GM19468 (cell line): ENCODE measurements around the gene ADGRG1.

ENCODE experiments used
- ATAC-seq: cut with Tn5 transposase; IDR thresholded peaks from one replicate; pipeline ENCODE4 v1.9.1; 2021; ENCODE audit warnings: mild to moderate bottlenecking, moderate library complexity, moderate number of reproducible peaks; ENCODE audit not compliant: unreplicated experiment; ENCODE audit errors: extremely low read depth

The ADGRG1 gene

DNA sequence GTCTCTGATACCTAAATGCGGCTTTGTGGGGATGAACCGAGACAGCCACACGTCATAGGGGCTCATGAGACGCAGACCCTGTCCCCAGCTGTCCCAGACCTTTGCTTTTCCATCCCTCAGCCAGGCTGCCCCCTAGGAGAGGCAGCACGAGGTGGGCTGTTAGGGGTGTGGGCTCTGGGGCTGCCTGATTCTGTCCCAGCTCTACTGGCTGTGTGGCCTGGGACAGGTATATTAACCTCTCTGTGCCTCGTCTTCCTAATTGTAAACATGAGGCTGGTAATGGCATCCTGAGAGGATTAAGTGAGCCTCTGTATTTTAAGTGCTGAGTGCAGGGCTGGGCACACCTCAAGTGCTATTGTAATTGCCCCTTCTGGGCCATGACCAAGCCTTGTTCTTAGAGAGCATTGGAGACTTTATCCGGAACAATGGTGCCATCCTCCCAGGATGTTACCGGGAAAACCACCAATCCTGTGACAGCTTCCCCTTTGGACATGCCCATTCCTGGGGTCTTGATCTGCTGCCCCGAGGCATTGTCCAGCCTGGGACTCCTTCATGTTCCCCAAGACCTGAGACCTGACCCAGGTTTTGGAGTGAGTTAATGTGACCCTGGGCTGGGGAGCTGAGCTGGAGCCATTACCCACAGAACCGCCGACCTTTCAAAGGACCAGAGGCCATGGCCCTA, 5.1 kb downstream of the ADGRG1 start:
- ATAC-seq = no peak

DNA sequence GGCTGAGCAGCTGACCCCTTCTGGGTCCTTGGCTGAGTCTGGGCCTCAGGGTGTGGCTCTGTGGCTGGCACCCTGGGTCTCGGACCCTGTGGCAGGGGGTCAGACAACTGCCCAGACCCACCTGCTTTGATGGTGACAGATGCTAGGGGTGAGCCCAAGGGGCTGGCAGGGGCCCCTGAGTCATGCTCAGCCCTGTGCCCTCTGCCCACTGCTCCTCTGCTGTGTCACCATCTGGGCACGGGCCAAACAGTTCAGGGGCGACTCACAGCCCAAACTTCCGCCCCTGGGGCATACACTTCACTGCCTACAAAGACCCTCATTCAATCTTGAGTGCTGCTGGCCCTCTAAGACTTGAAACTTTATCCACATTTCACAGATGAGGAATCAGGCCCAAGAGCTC, 5.7 kb downstream of the ADGRG1 start:
- no peak for ATAC-seq

GRCh38 chr16:57635266-57636097, 7.1 kb downstream of the ADGRG1 start:
- ATAC-seq = no peak

DNA sequence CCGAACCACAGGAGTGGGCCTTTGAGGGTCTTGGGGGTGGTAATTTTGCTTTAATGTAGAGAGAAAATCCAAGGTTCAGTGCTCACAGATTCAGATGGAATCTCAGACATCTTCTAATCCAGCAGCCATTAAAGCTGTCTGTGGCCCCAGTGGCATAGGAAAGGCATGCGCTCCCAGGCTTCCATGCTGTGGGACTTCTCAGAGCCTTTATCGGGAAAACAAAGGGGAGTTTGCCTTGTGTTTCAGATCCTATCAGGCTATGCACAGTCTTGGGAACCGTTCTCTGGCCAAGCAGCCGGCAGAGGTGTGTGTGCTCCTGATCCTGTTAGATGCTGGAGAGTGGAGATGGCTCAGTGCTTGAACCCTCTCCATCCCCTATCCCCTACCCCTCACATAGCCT, 7.8 kb downstream of the ADGRG1 start:
- no peak for ATAC-seq

DNA sequence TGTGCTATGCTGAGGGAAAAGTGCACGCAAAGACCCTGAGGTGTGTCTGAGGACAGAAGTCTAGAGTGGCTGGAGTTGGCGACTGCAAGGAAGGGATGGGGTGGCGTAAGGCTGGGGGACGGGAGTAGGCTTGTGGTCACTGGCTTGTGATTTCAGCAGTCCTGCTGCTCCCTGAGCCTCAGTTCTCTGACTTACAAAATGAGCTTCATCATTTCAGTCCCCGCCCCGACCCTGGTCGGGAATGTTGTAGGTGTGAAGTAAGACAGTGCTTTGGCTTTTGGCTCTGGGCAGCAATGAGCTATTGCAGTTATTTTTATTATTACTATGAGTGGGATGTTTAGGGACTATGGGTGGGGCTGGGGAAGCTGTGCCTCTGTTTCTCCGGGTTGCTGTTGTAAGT, 8.6 kb downstream of the ADGRG1 start:
- no peak for ATAC-seq

GRCh38 chr16:57637424-57637823, 9.0 kb downstream of the ADGRG1 start:
- no peak for ATAC-seq

GRCh38 chr16:57637965-57638364, 9.5 kb downstream of the ADGRG1 start:
- no peak for ATAC-seq

GRCh38 chr16:57638381-57638780, 10.0 kb downstream of the ADGRG1 start:
- ATAC-seq = no peak

DNA sequence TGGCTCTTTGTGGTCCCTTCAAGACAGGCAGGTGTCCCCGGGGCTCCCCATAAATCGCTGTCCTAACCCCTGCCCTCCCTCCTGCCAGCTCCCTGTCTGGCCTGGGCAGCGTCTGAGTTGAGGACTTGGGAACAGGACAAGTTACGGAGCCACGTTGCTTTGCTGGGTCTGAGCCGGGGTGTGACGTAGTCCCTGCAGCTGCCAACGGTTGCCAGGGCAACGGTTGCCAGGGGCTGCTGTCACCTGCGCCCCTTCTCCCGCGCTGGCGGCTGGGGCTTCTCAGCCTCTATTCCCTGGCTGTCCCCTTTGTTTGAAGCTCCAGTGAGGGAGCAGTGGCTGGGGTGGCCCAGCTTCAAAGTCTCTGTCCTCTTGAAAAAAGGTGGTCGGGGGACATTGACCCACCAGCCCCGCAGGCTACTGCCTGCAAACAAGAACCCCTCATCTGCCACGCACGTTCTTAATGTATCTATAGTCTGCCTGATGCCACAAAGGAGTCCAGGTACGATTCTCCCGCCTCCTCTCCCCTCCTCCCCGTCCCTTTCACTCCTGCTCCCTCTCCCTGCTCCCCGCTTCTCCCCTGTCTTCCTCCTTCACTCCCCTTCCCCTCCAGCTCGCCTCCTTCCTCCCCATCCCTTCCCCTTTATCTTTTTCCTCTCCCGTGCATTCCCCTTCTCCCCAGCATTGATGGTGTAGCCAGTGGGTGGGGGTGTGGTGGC, 10.9 kb downstream of the ADGRG1 start:
- ATAC-seq = no peak

DNA sequence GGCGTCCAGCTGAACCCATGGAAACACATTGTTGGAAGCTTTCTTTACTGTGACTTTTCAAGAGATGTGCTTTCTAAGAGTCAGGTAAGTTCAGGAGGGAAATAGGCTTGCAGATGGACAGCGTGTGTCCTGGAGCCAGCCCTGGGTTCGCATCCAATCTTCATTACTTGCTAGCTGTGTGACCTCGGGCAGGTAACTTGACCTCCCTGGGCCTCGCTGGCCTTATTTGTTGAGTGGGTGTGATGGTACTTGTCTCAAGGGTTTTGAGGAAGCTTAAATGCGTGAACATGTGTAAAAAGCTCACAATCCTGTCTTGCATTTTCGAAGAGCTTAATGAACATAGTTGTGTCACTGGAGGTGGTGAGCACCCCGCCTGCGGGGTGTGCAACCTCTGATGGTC, 11.8 kb downstream of the ADGRG1 start:
- no peak for ATAC-seq

- no peak for ATAC-seq
Observed at GRCh38 chr16:57640612-57641011, 12.2 kb downstream of the ADGRG1 start.

DNA sequence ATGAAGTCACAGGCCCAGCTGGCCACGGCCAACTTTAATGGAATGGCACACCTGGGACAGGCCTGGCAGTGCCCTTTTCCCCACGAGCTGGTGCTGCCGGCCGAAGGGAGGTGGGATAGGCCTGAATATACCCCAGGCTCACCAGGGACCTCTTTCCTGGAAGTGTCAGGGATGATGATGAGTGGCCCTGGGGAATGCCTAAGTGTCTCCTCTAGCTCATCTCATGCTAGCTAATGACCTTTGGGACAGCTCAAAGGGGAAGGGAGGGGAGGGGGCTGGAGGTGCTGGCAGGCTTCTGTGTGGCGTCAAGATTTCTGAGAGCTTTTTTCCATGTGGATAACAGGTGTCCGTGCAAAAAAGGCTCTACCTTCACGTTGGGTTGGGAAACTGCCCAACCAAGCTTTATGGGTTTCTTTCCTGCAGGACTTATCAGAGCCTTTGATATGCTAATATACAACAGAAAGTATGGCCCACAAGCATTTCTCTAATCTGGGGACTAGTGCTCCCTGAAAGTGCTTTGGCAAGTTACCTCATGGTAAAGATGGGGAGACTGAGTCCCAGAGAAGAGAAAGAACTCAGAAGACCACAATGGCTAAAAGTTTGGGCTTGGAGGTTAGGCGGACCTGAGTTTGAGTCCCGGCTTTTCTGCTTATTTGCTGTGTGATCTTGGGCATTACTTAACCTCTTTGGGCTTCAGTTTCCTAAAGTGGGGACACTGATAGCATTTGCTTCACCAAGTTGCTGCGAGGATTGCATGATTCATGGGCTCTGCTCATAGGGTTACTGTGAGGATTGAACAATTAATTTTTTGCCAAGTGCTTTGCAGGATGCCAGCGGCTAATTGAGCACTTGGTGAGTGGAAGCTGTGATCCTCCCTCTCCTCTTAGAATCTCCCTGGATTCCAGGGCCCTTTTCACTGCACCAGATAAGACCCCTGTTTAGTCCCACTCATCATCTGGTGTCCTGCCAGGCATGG, 14.0 kb downstream of the ADGRG1 start:
- ATAC-seq = no peak

DNA sequence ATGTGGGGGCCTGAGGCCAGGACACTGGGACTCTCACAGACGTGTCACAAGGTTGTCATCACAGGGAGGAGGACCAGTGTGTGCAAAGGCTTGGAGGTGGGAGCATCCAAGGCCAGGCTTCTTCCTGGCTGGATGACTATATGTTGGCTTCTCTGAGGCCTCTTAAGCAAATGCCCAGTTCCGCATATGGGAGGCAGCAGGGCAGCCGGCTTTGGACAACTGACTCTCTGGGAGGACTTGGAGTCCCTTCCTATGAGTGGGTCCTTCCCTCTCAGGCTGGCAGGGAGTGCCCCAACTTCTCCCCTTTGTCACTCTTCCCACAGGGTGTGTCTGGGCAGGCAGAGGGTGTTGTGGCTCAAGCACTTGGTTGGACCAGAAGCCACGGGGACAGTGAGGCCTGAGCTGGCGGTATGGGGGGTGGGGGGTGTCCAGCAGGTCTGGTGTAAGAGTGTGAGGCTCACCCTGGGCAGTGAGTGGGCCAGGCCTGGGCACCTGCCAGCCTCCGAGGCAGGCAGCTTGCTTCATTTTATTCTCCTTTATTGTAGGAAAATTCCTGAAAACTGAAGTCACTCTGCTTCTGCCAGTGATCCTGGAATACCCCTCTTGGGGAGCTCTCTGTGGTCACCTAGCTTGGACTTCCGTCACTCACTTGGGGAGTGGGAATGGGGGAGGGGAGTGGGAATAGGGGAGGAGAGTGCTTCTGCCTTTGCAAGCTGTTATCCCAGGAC, 14.9 kb downstream of the ADGRG1 start:
- ATAC-seq = no peak

DNA sequence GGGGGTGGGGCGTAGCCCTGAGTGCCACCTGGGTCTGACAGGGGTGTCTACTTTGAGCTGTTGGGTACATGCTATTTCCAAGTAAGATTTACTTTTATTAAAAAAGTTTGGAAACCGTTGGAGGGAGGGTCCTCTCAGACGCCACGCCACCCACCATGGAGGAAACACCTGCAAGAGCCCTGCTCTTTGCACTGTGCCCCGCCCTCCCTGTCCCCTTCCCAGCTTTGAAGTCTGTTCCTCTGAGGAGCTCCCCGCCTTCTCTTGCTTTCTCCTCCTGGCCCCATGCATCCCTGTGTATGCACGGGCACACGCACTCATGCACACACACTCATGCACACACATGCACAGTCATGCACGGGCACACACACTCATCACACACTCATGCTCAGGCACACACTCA, 15.5 kb downstream of the ADGRG1 start:
- ATAC-seq = no peak

GRCh38 chr16:57644383-57645014, 16.1 kb downstream of the ADGRG1 start:
- no peak for ATAC-seq

DNA sequence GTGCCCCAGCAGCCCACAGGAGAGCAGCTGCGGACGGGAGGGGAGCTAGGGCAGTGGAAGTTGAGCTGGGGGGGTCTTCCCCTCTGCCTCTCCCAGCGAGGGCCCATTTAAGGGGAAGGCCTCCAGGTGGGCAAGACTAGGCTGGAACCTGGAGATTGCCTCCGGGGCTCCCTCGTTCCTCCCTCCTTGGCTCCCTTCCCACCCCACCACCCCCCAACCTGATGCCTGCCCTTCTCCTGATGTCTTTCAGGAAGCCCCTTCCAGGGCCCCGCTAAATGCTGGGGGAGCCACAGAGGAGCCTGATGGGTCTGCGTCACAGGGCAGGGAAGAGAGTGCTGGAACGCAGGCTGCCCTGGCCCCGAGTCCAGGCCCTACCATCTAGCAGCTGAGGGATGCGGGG, 16.7 kb downstream of the ADGRG1 start:
- no peak for ATAC-seq

DNA sequence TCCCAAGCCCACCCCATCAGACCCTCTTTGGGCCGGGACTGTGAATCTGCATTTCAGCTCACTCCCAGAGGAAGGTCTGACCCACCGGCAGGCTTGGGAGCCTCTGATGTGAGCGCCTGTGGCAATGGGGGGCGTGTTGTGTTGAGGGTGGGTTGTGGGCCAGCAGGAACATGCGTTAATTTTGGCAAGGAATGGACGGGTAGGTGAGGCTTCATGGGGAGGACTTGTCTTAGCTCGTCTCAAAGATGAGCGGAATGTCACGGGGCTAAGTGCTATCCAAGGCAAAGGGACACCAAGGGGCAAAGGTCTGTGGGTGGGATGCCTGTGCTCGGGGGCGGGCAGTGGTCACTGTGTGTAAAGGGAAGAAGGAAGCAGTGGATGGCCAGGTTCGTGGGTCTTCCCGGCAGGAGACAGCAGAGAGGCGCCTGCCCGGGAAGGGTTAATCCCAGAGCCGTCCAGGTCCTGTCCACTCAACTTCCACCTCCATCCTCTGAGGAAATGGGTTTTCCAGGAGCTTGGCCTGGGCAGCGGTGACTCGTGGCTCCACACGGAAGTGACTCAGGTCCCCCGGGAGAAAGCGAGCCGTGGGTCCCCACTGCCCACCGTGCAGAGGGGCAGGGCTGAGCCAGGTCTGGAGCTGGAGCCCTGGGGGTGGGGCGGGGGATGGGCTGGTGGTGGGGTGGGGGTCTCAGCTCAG, 17.4 kb downstream of the ADGRG1 start:
- no peak for ATAC-seq

DNA sequence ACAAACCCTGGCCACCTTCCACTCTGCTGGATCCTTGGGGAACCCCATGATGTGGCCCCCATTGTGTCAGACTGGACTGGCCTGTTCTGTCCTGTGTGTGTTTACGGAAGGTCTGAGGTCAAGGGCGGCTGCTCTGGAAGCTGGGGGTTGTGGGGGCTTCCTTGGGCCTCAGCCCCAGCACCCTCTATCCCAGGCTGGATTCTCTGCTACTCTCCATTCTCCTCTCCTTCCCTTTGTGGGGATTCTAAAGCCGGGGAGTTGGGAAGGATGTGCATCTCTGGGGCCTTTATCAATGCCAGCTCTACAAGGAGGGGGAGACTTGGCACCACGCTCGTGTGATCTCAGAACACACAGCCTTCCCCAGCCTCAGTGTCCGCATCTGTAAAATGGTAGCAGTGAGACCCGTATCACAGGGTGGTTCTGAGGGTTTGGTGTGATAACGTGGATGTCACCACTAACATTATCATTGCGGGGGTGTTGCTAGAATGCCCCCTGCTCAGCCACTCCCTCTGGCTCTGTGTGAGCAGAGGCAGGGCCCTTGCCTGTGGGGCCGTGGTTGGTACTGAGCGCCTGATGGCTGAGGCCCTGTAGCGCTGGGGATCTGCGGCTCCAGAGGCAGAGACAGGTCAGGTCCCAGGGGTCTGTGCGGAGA, 18.1 kb downstream of the ADGRG1 start:
- ATAC-seq = no peak
